H54 (cell line): ENCODE results near the gene SYNE3.
A peak's percentile ranks its signal among the peaks of the same experiment; 100 is the strongest.

ENCODE experiments used
- DNase-seq: peaks from one replicate; pipeline ENCODE4 v3.0.0; 2011; ENCODE audit warnings: low spot score, mixed read lengths; ENCODE audit not compliant: insufficient read length
- FAIRE-seq: peaks from 3 replicates; lab custom pipeline; 2011; peaks lifted over from hg19 to GRCh38; lab: Jason Lieb, UNC
- POLR2A ChIP-seq: IDR thresholded peaks from 2 replicates; pipeline ENCODE4 v1.6.1; 2011; ENCODE audit warnings: low read depth, mild to moderate bottlenecking, low read length

Gene SYNE3

GRCh38 chr14:95524706-95525512, 8.5 kb upstream of the SYNE3 start:
- TF ChIP-seq POLR2A = no peak
- FAIRE-seq (peak; percentile 82), DNase-seq (no peak)

DNA sequence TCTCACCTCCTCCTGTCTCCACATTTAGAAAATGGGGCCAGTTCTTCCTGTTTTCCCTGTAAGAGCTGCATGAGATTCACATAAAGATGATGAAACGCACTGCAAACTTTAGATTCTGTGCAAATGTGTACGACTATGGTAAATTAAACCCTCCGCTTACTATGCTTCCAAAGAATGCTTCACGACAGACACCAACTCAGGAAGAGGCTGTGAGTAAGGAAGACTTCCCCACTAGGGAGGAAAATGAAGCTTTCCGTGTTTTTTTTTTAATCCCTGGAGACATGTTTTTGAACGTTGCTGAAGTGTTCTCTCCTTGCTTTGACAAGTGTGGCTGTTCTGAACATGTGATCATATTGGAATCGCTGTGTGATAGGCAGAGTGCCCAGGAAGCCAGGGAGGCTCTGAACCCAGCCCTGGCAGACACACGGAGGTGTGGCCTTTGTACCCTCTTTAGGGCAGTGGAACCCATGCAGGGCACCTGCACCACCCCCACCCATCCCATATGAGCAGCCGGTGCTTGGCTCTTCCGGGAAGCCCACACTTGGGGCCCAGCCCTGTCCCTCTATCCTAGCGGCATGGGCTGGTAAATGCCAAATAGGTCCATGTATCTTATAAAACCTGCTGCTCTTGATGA, 7.5 kb upstream of the SYNE3 start:
- no peak for FAIRE-seq
- TF ChIP-seq POLR2A = no peak
- no peak for DNase-seq

DNA sequence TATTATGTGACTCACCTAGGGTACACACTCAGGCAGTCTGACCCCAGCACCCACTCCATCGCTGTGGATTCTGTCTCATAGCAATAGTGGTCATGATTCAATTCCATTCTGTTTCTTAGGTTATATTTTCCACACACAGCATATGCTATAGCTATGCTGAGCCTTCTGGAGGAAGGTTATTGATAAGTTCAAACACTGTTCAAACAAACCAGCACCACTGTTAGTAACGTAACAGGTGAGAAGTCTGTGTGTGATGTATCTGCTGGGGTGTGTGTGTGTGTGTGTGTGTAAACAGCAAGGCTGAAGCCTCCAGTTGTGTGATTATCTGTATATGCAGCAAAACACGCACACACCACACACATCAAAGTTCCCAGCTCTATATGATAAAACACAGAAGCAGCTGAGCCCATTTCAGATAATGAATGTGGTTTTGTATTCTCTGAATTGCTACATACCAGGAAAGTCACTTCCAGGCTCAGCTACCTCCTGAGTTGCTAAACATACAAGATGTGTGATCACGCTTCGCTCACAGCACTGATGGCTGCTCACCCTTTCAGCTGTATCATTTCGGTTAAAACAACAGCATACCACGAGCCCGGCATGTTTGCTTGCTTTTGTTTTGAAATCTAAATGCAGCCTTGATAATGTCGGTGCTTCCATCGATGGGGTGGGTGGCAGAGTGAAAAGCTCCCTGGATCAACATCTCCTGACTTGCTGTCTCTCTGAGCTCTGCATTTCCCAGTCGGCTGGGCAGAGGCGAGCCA, 6.8 kb upstream of the SYNE3 start:
- no peak for TF ChIP-seq POLR2A
- DNase-seq (no peak), FAIRE-seq (peak; percentile 36)

DNA sequence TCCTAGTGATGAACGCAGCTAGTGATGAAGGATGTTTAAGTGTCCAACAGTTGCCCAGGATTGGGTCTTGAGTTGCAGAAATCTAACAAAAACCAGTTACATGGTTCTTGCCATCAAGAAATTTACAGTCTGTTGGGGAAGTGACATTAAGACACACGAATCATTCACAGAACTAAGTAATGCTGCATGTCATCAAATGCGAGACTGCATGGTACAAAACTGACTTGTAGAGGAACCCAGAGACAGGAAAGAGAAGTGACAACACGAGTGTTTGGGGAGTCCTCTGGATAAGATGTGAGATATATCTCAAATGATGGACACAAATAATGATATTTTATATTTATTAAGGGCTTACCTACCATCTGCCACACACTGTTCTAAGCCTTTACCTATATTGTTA, 6.1 kb upstream of the SYNE3 start:
- no peak for TF ChIP-seq POLR2A
- FAIRE-seq = no peak
- DNase-seq = no peak

GRCh38 chr14:95522116-95522515, 5.7 kb upstream of the SYNE3 start:
- FAIRE-seq (no peak), DNase-seq (no peak)
- TF ChIP-seq POLR2A = no peak

- no peak for FAIRE-seq
- no peak for DNase-seq
- no peak for TF ChIP-seq POLR2A
Measured at GRCh38 chr14:95521001-95521400, 4.6 kb upstream of the SYNE3 start.

- no peak for TF ChIP-seq POLR2A
- DNase-seq (no peak), FAIRE-seq (peak; percentile 45)
Measured at GRCh38 chr14:95520346-95520745, 3.9 kb upstream of the SYNE3 start.

DNA sequence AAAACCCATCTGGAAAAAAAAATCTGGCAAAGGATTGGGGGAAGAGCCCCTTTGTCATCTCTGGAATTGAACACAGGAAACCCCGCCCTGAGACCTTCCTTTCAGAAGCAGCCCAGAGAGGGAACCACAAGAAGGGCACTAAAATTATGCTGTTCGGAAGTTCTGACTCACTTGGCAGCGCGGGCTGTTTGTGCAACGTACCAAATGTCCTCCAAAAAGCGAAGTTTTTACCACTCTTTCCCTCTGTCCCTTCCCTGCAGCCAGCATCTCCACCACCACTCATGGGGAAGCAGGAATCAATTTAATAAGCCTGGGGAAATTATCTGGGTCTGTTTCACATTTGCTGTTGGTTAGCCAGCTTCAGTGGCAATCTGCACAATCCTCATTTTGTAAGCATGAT, 3.2 kb upstream of the SYNE3 start:
- FAIRE-seq (peak; percentile 75), DNase-seq (peak; percentile 78)

GRCh38 chr14:95518045-95518751, 1.7 kb upstream of the SYNE3 start:
- FAIRE-seq = no peak
- DNase-seq = no peak
- TF ChIP-seq POLR2A = no peak

More for the DNA sequence above, 3.2 kb upstream of the SYNE3 start:
- TF ChIP-seq POLR2A = no peak

DNA sequence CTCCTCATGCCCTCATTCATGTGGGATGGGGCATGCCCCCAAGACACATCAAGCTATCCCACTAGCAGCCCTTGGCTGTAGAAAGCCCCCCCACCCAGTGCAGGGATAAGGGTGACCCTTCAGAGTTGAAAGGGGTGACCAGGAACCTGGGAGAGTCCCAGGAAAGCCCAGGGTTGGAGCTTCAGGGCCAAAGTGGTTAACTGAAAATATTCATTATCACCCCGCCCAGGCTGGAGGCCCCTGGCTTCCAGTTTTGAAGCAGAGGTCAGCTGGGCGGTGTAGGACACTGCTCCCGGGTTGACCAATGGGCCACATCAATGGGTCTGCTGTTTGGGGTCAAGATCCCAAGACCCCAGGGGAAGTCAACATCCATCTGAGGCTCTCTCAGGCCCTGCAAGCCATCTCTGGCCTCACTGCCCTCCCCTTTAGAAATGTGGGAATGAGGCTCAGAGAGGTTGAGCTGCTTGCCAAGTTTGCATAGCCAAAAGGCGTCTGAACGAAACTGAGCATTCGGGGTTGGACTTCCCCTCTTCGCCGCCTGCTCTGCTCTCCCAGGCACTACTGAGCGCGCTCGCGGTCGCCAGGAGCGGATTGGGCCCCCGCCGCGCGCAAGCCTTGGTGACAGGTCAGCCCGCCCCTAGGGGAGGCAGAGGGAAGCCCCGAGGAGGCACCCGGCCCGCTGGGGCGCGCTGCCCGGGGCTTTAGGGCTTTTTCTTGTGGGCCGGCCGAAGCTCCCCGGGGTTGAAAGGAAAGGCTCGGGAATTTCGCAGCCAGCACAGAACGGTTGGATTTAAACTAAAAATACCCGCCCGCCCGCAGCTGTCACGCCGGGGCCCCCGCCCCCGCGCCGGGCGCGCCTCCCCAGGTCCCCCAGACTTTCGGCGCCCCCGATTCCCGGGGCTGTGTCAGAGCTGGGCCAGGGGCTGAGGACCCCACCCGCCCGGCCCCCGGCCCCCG, 576 bp downstream of the SYNE3 start:
- TF ChIP-seq POLR2A = no peak
- DNase-seq (no peak), FAIRE-seq (no peak)

DNA sequence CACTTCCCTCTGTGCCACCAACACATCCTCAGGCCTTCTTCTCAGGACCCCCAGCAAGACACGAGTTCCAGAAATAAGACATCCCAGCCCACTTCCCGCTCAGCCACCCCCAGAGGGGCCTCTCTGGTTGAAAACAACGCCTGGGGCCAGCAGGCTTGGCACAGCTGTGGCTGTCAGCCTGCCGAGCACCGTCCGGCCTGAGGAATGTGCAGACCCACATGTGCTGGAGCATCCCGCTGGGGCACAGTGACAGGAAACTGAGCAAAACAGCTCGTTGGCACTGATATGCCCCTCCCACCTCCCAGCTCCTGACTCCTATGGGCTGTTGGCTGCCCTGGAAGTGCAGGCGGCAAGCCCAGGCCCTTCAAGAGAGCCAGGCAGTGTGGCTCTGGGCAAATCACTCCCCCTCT, 1.4 kb downstream of the SYNE3 start:
- no peak for TF ChIP-seq POLR2A
- DNase-seq (no peak), FAIRE-seq (no peak)
